Astrocyte (in vitro differentiated cells and primary cell): ENCODE measurements around the gene IPPK.

ENCODE experiments used
- EZH2 ChIP-seq: IDR thresholded peaks from 2 replicates; pipeline ENCODE4 v1.6.1; 2012; ENCODE audit warnings: mild to moderate bottlenecking, low read length, inconsistent platforms; ENCODE audit not compliant: insufficient read depth
- TF ChIP-seq, protein P1 (sequence below): IDR thresholded peaks from 2 replicates; pipeline ENCODE4 v1.5.1; 2011; ENCODE audit warnings: low read depth, mild to moderate bottlenecking, inconsistent platforms, low read length, moderate library complexity; ENCODE audit not compliant: insufficient read depth

DNA sequence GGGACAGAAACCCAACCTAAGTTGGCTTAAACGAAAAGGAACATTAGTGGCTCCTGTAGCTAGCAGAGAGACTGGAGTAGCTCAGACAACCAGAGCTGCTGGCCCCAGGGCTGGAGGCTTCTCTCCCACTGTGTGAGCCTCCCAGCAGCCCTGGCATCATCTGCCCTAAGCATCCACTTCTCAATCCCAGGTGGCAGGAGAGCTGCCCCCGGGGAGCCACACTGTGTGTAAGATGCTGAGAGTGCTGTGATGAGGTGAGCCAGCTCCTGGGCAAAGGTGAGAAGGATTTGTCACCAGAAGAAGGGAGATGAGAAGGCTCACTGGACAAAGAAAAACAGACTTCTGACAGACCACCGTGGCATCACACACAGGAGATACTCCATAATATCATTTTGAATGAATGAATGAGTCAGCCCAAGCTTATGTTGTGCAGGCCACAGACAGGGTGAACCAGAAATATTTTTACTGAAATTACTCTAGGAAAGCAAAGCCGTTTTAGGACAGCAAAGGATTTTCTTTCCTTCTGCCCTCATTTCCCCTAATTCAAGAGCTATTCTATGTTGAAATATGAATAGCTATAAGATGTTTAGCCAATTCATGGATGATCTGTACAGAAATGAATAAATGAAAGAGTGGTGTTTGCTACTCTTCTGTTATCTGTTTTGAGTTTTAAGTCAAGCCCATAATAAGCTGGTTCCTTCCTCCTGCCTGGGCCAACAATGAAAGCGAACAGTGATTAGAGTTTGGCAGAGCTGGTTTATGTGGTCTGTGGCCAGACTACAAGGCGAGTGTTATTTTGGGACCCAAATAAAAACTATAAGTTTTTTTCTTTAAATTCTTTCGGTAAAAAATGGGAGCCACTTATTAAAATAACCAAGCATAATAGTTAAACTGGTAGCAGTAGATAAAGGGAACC, 76.7 kb downstream of the IPPK start:
- TF ChIP-seq, protein P1, sequence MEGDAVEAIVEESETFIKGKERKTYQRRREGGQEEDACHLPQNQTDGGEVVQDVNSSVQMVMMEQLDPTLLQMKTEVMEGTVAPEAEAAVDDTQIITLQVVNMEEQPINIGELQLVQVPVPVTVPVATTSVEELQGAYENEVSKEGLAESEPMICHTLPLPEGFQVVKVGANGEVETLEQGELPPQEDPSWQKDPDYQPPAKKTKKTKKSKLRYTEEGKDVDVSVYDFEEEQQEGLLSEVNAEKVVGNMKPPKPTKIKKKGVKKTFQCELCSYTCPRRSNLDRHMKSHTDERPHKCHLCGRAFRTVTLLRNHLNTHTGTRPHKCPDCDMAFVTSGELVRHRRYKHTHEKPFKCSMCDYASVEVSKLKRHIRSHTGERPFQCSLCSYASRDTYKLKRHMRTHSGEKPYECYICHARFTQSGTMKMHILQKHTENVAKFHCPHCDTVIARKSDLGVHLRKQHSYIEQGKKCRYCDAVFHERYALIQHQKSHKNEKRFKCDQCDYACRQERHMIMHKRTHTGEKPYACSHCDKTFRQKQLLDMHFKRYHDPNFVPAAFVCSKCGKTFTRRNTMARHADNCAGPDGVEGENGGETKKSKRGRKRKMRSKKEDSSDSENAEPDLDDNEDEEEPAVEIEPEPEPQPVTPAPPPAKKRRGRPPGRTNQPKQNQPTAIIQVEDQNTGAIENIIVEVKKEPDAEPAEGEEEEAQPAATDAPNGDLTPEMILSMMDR, result no peak
- no peak for TF ChIP-seq EZH2
